Aorta (tissue), 5 donors: ENCODE measurements around the gene KLHL26. TPM values are rescaled to one million over a fixed set of nuclear protein-coding genes. Genes with fewer than 3 reads are reported as not detected.
A peak's percentile ranks its signal among the peaks of the same experiment; 100 is the strongest.

ENCODE experiments used
- ATAC-seq: fragments of 200-7000 bp; cut with Tn5 transposase; one replicate; pipeline ENCODE4 v1.9.1; 2022; ENCODE audit warnings: moderate library complexity; ENCODE audit not compliant: low FRiP score
- DNase-seq, 2 donors: peaks; one replicate each; pipeline ENCODE4 v3.0.0-alpha.2; 2020
- H3K27ac ChIP-seq, 2 donors: one replicate each; pipeline ENCODE4 v1.5.1; 2013; ENCODE audit warnings: low read length in 2 of 2, mild to moderate bottlenecking in 2 of 2, moderate library complexity in 2 of 2, control low read depth in 1 of 2, inconsistent platforms in 1 of 2, low read depth in 1 of 2
- H3K27me3 ChIP-seq, 2 donors: one replicate each; pipeline ENCODE4 v1.6.1; 2013; ENCODE audit warnings: control low read depth in 1 of 2, low read length in 1 of 2, mild to moderate bottlenecking in 1 of 2, moderate library complexity in 1 of 2; ENCODE audit not compliant: insufficient read depth in 2 of 2, control insufficient read depth in 1 of 2
- H3K36me3 ChIP-seq, 2 donors: one replicate each; pipeline ENCODE4 v1.6.1; 2013; ENCODE audit warnings: control low read depth in 1 of 2, low read length in 1 of 2, mild to moderate bottlenecking in 1 of 2; ENCODE audit not compliant: insufficient read depth in 2 of 2, control insufficient read depth in 1 of 2
- H3K4me1 ChIP-seq, 2 donors: one replicate each; pipeline ENCODE4 v1.6.1; 2013; ENCODE audit warnings: low read length in 2 of 2, control low read depth in 1 of 2, mild to moderate bottlenecking in 1 of 2, moderate library complexity in 1 of 2; ENCODE audit not compliant: insufficient read depth in 2 of 2, control insufficient read depth in 1 of 2
- H3K4me3 ChIP-seq, 2 donors: one replicate each; pipeline ENCODE4 v1.5.1; 2013; ENCODE audit warnings: low read length in 2 of 2, control low read depth in 1 of 2, mild to moderate bottlenecking in 1 of 2
- H3K9me3 ChIP-seq: one replicate; pipeline ENCODE4 v1.6.1; 2013; ENCODE audit warnings: mild to moderate bottlenecking, low read length; ENCODE audit not compliant: control insufficient read depth
- WGBS, 2 donors: extraction: QIAGEN DNeasy Blood & Tissue Kit; methylation state at CpG; one replicate each; pipeline ENCODE4 v1.1.7; 2013; 5-methylcytosine and 5-hydroxymethylcytosine counted together
- intact Hi-C, 2 donors: fragments of 100-400 bp; cut with DNase I; formaldehyde crosslinking; loops; one replicate each; pipeline versions ENCODE4 v1.14.2 to v1.15.0; 2022
- polyA plus RNA-seq, 2 donors: library from polyadenylated mRNA; stranded (reverse); fragments of 200-250 nt; gene quantifications; one replicate each; pipeline ENCODE4 v1.2.3, GENCODE V29; 2013
- total RNA-seq, 2 donors: library from RNA; stranded (reverse); fragmentation: NEBNext Ultra II Directional; extraction: Animal tissue kit (Norgen Biotek cat#: 25700); gene quantifications; one replicate each; pipeline ENCODE4 v1.2.1, GENCODE V29; 2021
- donor health status: healthy with polysubstance abuse.
- donor health status: Bipolar disorder and iron deficiency.
- donor health status: DM: no; HTN: no; CAD: no.
- donor health status: DM: no; HTN: no; CAD: no.
- donor health status: DM: yes; HTN: yes; CAD: no.

Gene KLHL26
- total and polyA plus RNA-seq, 4 donors: 1.9 to 19.2 (median 9.6) TPM

GRCh38 chr19:18620311-18620710 is 16.5 kb upstream of the KLHL26 start:
- intact Hi-C loops: no loop called here
- Histone ChIP-seq H3K36me3 (no peaks in the 10 kb centered on the region), H3K27me3 (no peaks in the 10 kb centered on the region), H3K4me3 (no peak overlapping the region), H3K27ac (no peak overlapping the region), H3K9me3 (no peaks in the 10 kb centered on the region), H3K4me1 (no peaks in the 10 kb centered on the region)
- no peak for DNase-seq
- ATAC-seq: no peak
- 89 to 91% methylated on average over 10 of the region's 10 CpGs for WGBS, 2 donors

- DNase-seq (no peak), ATAC-seq (no peak)
- Histone ChIP-seq H3K4me3 (no peak overlapping the region), H3K36me3 (no peaks in the 10 kb centered on the region), H3K4me1 (no peaks in the 10 kb centered on the region), H3K27ac (no peak overlapping the region), H3K9me3 (no peaks in the 10 kb centered on the region), H3K27me3 (no peaks in the 10 kb centered on the region)
- WGBS, 2 donors: 91 to 92% methylated on average over 7 of the region's 7 CpGs
- intact Hi-C loops: no loop called here
Observed at GRCh38 chr19:18620902-18621301, 15.9 kb upstream of the KLHL26 start.

GRCh38 chr19:18626906-18627305 is 9.9 kb upstream of the KLHL26 start:
- intact Hi-C loops: no loop called here

GRCh38 chr19:18629166-18630088 is 7.4 kb upstream of the KLHL26 start:
- no peaks in the 10 kb centered on the region for H3K27me3 ChIP-seq
- H3K9me3 ChIP-seq: no peaks in the 10 kb centered on the region
- intact Hi-C loops: no loop called here
- no peaks in the 10 kb centered on the region for H3K4me1 ChIP-seq
- WGBS, 2 donors: 60 to 65% methylated on average over 15 of the region's 15 CpGs
- ATAC-seq (peak; percentile 84), DNase-seq (no peak)
- no peak overlapping the region for H3K27ac ChIP-seq
- H3K36me3 ChIP-seq: no peaks in the 10 kb centered on the region
- H3K4me3 ChIP-seq: no peak overlapping the region

More at GRCh38 chr19:18626906-18627305, 9.9 kb upstream of the KLHL26 start:
- H3K36me3 ChIP-seq: no peaks in the 10 kb centered on the region
- no peak for ATAC-seq
- H3K4me3 ChIP-seq: no peak overlapping the region
- no peak overlapping the region for H3K27ac ChIP-seq
- no peak for DNase-seq
- WGBS, 2 donors: 72 to 73% methylated on average over 2 of the region's 2 CpGs
- H3K4me1 ChIP-seq: no peaks in the 10 kb centered on the region
- no peaks in the 10 kb centered on the region for H3K27me3 ChIP-seq
- no peaks in the 10 kb centered on the region for H3K9me3 ChIP-seq

GRCh38 chr19:18633321-18633720 is 3.5 kb upstream of the KLHL26 start:
- intact Hi-C loops: no loop called here
- Histone ChIP-seq H3K27me3 (no peaks in the 10 kb centered on the region), H3K36me3 (no peaks in the 10 kb centered on the region), H3K27ac (no peak overlapping the region), H3K4me3 (no peak overlapping the region), H3K4me1 (no peaks in the 10 kb centered on the region), H3K9me3 (no peaks in the 10 kb centered on the region)
- WGBS, 2 donors: 74 to 91% methylated on average over 8 of the region's 8 CpGs
- no peak for DNase-seq
- no peak for ATAC-seq

GRCh38 chr19:18634612-18635297 is 2.1 kb upstream of the KLHL26 start:
- ATAC-seq (no peak), DNase-seq (no peak)
- H3K4me1 ChIP-seq: no peaks in the 10 kb centered on the region
- H3K9me3 ChIP-seq: no peaks in the 10 kb centered on the region
- H3K27ac ChIP-seq: no peak overlapping the region
- H3K4me3 ChIP-seq: no peak overlapping the region
- WGBS, 2 donors: 43 to 49% methylated on average over 12 of the region's 12 CpGs
- no peaks in the 10 kb centered on the region for H3K27me3 ChIP-seq
- H3K36me3 ChIP-seq: no peaks in the 10 kb centered on the region
- intact Hi-C loops: loop anchor here in 1 of 2 donors (5.0 kb wide), 1 partner anchor 48 kb away; the partner anchor contains the start of gene CRTC1

GRCh38 chr19:18635831-18636182 is 1.0 kb upstream of the KLHL26 start:
- 11 to 23% methylated on average over 6 of the region's 6 CpGs for WGBS, 2 donors
- no peak for ATAC-seq
- no peak overlapping the region for H3K27ac ChIP-seq
- no peaks in the 10 kb centered on the region for H3K4me1 ChIP-seq
- no peak overlapping the region for H3K4me3 ChIP-seq
- intact Hi-C loops: loop anchor here in 1 of 2 donors (5.0 kb wide), 1 partner anchor 46 kb away; the partner anchor contains the start of gene CRTC1
- DNase-seq: no peak
- no peaks in the 10 kb centered on the region for H3K36me3 ChIP-seq
- no peaks in the 10 kb centered on the region for H3K9me3 ChIP-seq
- H3K27me3 ChIP-seq: no peaks in the 10 kb centered on the region

- no peaks in the 10 kb centered on the region for H3K36me3 ChIP-seq
- peak overlapping the region in 1 of 2 donors; percentile 45 for H3K27ac ChIP-seq
- H3K4me3 ChIP-seq: peak overlapping the region in 1 of 2 donors; percentile 52
- DNase-seq (peak; percentile 99 to 100), ATAC-seq (peak; percentile 98)
- WGBS, 2 donors: 2 to 3% methylated on average over 39 to 44 of the region's 44 CpGs
- no peaks in the 10 kb centered on the region for H3K4me1 ChIP-seq
- no peaks in the 10 kb centered on the region for H3K27me3 ChIP-seq
- no peaks in the 10 kb centered on the region for H3K9me3 ChIP-seq
- intact Hi-C loops: loop anchor here in 1 of 2 donors (5.0 kb wide), 1 partner anchor 46 kb away; the partner anchor contains the start of gene CRTC1
Observed at GRCh38 chr19:18636183-18636968, 452 bp upstream of the KLHL26 start.
